GM18502 (cell line): ENCODE results near the gene PET100.
"Not testable (repeated sequence)": the region's sequence is repeated elsewhere in the genome, so short reads cannot be mapped to it uniquely, and the experiment has no call there.

Source experiments
- ATAC-seq: cut with Tn5 transposase; IDR thresholded peaks from one replicate; pipeline ENCODE4 v1.9.1; 2021; ENCODE audit warnings: mild to moderate bottlenecking; ENCODE audit not compliant: unreplicated experiment, poor library complexity

Gene PET100

DNA sequence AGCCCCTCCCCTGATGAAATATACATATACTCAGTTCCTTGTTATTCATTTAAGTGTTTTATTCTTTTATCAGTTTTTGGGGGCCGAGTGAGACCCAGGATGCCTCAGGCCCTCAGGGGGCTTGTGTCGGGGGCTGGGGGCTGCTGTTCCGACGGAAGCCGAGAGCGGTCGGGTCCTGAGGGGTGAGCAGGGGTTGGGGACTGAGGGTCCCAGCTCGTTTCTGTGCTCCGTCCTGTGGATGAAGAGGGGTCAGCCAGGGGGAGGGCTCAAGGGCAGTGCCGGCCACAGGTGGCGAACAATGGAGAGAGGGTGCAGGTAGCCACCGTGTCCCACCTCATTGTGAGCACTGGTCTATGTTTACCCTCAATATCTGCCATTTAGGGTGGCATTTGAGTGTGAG lies 2.0 kb downstream of the PET100 start:
- ATAC-seq: no peak

DNA sequence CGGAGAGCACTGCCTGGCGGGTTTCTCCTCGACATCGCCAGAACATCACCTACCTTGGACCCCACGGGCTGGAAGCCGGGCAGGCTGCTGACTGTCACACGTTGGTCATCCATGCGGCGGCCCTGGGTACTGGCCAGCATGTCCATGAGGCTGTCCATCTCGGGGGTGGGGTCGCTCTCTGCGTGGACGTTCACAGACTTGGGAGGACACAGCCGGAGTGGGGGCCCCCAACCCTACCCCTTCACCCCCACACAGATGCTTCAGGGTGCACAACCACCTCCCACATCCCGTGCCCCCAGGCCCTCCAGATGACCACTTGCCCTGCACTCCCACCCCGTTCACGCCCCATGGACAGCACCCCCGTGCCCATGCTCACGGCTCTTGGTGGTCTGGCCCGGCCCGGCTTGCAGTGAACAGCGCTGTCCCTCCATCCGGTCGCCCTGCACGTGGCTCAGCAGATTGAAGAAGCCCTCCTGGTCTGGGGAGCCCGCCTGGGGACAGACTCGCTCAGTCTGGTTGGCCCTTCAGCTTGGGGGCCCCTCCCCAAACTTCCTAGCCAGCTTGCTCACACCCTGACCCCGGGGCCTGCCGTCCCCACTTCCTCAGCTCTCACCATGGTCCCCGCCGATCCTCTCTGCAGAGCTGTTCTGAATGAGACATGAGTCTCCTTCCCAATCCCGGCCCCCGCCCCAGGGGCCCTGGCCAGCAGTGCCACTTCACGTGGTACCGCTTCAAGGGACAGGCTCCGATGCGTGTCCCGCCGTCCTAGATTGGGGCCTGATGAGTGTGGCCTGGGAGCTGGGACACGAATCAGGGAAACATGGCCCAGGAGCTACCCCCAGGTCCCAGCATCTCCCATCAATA lies 3.0 kb downstream of the PET100 start:
- ATAC-seq: no peak

DNA sequence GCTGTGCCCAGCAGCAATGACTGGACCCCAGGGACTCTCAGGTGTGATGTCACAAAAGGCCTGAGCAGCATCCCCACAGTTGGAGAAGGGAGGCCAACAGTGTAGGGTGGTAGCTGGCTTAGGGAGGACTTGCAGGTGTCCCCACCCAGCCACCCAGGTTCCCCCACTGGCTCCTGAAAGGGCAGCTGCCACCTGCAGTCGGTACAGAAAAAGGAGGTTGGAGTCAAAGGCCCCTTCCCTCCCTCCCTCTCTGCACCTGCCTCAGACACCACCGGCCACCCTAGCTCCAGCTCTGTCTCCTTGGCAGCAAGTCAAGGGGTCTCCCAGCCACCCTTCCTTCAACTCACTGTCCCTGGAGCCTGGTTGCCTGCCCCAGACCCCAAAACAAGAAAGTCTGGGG lies 4.1 kb downstream of the PET100 start, which contains the start of gene PCP2:
TSS of gene PCP2 (minus strand) at position 22 of the 400 bp plus-strand sequence. CDS start 262 bp downstream, outside the sequence.
- ATAC-seq: no peak

DNA sequence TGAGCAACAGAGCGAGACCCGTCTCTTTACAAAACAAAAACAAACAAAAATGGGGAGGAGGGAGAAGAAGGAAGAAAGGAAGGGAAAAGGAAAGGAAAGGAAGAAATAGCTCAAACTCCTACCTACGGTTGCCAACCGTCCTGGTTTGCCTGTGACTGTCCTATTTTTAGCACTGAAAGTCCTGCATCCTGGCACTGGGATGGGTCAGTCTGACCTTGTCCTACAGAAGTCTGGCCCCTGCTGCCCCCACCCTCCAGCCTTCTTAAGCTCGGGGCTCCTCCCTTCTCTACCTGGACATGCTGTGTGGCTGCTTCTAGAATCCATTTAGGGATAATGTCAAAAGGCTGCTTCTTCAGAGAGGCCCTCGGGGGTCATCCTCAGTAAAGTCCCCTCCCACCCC lies 6.1 kb downstream of the PET100 start:
- ATAC-seq: no peak

DNA sequence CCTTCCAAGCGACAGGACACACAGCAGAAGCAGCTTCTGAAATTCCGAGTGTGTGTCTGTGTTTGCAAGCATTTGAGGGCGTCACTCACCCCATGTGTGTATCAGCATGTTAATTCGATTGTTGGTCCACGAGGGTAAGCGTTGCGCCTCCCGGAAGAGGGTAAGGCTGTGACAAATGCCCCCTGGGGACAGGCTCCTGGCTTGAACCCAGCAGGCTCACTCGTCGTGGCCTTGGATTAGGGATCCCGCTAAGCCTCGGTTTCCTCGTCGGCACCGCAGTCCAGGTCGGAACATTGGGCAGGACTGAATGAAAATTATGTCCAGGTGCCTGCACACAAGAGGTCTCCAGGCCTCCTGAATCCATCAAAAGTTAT lies 6.7 kb downstream of the PET100 start:
- ATAC-seq: no peak

DNA sequence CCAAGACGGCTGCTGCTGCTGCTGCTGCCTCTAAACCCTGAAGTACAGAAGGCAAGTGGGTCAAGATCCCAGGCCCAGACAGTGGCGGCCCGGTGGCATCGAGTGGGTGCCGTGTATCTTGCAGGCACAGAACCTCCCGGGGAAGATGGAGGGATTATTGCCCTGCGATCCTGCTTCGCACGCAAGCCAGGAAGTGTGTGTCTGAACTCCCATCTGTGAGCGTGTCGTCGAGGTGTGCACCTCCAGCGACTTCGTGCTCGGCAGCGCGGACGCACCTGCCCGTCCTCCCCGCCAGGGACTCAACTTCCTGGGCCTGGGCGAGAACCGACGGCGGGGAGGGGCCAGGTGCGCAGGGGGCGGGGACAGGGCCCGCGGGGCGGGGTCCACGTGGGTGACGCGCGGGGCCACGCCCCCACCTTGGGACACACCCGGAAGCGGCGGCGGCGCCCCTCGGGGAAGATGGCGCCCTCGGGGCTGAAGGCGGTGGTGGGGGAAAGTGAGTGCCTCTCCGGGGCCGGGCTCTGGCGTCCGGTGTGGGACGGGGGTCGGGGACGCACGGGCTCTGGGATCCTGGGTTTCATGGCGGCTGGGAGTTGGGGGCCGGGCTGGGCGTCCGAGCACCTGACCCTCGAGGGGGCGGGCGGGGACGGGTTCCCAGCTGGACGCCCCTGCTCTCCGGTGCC lies 7.2 kb downstream of the PET100 start, which contains the start of gene STXBP2:
TSS of gene STXBP2 (plus strand) at position 420 of the 683 bp plus-strand sequence. CDS start at position 460, 40 bp downstream.
- ATAC-seq: peak; percentile 73

DNA sequence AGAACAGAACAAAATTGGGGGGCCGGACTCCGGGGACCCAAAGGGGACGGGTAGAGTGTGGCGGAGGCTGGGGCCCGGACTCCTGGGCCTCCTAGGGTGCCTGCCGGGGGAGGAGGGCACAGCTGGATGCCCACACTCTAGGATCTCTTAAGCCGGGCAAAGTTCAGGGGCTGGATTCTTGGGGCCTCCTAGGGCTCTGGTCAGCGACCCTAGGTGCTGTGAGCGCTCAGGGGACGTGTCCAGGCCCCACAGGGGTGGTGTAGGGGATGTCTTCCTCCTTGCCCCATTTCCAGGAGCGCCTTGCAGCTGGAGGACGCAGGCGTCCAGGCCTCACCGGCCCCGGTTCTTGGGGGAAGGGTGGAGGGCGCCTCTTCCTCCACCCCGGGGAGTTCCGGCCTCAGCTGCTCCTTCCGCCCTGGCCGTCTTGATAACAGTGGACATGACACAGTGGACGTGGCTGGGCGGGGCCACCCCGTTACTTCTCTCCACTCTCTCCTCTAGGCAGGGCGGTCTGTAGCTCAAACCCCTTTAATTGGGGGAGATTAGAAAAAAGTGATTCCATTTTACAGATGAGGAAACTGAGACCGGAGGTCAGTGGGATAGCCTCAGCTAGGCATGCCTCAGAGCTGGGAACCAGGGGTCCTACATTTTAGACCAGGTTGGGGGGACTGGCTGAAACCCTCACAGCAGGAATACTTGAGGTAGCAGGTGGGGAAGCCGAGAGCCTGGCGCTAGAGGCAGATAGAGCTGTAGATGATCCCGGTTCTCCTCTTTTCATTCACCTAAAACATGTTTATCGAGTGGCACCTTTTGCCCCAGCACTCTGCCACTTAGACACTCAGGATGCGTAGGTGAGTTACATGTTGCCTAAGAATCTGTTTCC lies 8.0 kb downstream of the PET100 start:
- ATAC-seq: peak; percentile 28

DNA sequence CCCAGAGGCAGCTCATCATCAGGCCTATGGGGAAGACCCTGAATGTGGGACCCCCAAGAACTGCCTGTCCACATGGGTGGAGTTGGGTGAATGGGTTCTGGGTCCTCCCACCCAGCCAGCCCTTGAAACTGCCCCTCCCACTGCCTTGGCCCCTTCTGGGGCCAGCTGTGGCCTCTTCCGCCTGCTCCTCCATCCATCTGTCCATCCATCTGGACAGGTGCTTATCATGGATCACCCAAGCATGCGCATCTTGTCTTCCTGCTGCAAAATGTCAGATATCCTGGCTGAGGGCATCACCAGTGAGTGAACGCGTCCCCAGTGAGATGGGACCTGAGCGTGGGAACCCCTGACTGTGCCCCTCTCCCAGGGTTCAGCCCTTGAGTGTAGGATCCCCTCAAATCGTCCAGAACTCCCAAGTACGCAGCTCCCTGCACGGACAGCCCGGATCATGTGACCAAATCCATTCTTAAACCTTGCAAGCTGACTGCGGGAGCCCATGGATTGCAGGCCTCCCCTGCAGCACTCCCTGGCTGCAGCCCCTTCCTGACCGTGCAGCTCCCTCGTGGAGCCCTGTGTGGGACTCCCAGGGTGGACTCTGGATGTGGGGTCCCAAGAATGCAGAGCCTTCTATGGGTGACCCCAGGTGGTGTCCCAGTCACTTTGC lies 9.3 kb downstream of the PET100 start:
- ATAC-seq: no peak

DNA sequence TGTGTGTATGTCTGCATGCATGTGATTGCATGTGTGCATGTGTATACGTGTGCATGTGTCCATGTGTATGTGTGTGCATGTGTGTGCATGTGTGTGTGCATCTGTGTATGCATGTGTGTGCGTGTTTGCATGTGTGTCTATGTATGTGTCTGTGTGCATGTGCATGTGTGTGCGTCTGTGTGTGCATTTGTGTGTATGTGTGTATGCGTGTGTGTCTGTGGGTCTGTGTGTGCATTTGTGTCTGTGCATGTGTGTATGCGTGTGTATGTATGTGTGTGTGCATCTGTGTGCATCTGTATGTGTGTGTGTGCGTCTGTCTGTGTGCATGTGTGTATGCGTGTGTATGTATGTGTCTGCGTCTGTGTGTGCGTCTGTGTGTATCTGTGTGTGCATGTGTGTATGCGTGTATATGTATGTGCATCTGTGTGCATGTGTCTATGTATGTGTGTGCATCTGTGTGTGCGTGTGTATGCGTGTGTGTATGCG lies 10.3 kb downstream of the PET100 start:
- no peak for ATAC-seq

DNA sequence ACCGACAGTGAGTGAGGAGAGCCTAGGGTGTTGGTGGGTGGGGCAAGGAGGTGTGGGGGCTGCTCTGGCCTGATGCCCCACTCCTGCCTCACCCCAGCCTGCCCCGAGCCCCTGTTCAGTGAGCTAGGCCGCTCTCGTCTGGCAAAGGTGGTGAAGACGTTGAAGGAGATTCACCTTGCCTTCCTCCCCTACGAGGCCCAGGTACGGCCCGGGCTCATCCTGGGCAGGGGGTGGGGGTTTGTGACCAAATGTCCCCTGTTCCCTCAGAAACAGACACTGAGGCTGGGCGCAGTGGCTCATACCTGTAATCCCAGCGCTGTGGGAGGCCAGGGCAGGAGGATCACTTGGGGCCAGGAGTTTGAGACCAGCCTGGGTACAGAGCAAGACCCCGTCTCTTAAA lies 11.2 kb downstream of the PET100 start:
- no peak for ATAC-seq

DNA sequence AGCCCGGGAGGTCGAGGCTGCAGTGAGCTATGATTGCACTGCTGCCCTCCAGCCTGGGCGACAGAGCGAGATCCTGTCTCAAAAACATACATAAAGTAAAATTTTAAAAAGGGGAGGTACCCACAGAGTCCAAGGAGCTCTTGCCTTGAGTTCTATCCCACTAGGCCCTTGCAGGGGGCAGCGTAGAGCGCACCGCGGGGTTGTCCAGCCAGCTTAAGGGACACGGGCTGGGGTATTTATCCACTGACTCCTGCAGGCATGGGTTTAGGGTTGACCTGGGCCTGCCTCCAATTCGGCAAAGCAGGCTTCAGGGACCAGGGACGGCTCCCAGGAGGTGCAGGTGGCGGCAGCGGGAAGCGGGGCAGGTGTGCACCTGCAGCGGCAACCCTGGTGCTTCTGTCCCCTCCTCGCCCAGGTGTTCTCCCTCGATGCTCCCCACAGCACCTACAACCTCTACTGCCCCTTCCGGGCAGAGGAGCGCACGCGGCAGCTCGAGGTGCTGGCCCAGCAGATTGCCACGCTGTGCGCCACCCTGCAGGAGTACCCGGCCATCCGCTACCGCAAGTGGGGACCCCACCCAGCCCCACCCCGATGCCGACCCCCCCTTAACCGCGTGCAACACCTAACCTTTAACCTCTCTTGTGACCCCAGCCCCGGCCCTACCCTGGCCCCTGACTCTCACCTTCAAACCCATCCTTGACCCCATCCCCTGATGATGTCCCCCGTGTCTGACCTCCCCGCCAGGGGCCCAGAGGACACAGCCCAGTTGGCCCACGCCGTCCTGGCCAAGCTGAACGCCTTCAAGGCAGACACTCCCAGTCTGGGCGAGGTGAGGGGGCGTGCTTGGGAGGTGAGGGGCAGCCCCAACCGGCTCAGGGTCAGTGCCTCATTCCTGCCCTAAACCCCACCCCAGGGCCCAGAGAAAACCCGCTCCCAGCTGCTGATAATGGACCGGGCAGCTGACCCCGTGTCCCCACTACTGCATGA lies 12.0 kb downstream of the PET100 start:
- ATAC-seq: no peak

DNA sequence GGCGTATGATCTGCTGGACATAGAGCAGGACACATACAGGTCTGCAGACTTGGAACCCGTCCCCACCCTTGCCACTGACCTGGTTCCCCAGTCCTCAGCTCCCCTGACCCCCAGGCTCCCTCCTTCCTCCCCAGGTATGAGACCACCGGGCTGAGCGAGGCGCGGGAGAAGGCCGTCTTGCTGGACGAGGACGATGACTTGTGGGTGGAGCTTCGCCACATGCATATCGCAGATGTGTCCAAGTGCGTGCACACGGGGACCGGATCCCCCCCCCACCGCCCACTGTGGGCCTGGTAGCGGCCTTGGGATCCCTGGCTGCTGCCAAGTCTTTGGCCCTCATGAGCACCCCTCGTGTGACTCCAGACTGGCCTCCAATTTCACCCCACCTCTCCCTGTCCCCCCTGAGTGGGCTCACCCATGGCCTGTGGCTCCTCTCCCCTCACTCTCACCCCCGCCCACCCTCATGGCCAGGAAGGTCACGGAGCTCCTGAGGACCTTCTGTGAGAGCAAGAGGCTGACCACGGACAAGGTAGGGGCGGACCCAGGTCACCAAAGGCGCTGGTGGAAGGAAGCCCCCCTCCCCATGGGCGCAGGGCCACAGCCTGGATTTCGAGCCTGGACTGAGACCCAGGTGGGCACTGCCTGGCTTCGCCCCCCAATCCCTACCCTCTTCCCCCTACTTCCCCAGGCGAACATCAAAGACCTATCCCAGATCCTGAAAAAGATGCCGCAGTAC lies 12.9 kb downstream of the PET100 start:
- no peak for ATAC-seq

DNA sequence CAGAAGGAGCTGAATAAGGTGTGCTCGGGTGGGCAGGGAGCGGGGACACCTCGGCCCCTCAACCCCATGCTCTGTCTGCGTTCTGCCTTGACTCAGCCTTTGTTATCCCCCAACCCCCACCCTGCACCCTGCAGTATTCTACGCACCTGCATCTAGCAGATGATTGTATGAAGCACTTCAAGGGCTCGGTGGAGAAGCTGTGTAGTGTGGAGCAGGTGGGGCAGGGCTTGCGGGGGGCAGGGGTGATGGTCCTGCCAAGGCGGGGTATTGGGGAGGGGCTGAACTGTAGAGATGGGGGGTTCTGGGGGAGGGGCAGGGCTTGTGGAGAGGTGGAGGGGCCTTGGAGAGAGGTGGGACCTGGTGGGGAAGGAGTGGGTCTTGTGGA lies 13.4 kb downstream of the PET100 start:
- no peak for ATAC-seq

DNA sequence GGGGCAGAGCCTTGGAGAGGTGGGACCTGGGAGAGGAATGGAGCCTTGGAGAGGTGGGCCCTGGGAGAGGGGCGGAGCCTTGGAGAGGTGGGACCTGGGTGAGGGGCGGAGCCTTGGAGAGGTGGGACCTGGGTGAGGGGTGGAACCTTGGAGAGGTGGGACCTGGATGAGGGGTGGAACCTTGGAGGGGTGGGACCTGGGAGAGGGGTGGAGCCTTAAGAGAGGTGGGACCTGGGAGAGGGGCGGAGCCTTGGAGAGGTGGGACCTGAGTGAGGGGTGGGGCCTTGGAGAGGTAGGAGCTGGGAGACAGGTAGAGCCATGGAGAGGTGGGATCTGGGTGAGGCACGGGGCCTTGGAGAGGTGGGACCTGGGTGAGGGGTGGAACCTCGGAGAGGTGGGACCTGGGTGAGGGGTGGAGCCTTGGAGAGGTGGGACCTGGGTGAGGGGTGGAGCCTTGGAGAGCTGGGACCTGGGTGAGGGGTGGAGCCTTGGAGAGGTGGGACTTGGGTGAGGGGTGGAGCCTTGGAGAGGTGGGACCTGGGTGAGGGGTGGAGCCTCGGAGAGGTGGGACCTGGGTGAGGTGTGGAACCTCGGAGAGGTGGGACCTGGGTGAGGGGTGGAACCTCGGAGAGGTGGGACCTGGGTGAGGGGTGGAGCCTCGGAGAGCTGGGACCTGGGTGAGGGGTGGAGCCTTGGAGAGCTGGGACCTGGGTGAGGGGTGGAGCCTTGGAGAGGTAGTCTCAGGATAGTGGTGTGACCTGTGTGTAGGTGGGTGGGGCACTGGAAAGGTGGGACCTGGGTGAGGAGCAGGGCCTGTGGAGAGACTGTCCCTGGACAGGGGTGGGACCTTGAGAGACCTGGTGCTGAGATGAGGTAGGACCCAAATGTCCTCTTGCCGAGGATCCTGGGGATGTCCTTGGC lies 14.3 kb downstream of the PET100 start:
- ATAC-seq: not testable (repeated sequence)

DNA sequence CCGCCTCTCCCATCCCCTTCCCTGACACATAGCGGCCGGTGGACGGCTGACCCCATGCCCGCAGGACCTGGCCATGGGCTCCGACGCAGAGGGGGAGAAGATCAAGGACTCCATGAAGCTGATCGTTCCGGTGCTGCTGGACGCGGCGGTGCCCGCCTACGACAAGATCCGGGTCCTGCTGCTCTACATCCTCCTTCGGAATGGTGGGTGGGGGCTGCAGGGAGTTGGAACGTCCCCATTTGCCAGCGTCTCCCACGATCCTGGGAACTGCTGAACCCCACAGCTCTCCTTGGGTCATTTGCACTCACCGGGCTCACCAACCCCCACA lies 14.9 kb downstream of the PET100 start:
- ATAC-seq: no peak

DNA sequence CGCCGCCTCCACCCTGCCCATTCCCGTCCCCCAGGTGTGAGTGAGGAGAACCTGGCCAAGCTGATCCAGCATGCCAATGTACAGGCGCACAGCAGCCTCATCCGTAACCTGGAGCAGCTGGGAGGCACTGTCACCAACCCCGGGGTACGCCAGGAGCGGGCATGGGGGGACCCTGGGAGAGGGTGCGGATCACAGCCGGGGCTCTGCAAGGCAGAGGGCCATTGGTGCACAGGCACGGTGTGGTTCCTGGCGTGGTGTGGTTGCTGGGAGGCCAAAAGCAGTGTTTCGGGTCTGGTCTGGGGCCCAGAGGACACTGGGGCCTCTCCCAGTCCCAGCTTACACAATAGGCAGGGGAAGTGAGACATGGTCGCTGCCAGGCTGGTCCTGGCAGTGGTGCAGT lies 15.6 kb downstream of the PET100 start:
- no peak for ATAC-seq
